ENCODE measurements around the gene NPVF.

- no peak for TF ChIP-seq EGR1 (IDR thresholded peaks at IDR 0.05)
- TF ChIP-seq RAD21 (IDR thresholded peaks at IDR 0.05; ENCODE audit: low read depth) = no peak
- TF ChIP-seq YY1 (IDR thresholded peaks at IDR 0.05; ENCODE audit: low read depth) = no peak
- no peak for TF ChIP-seq EP300 (IDR thresholded peaks at IDR 0.05; ENCODE audit: borderline replicate concordance)
- TF ChIP-seq REST (IDR thresholded peaks at IDR 0.05; ENCODE audit: low read depth) = no peak
- TF ChIP-seq ZBTB7A (IDR thresholded peaks at IDR 0.05; ENCODE audit: low read depth) = no peak
- no peak for TF ChIP-seq CEBPB (IDR thresholded peaks at IDR 0.05)
- no peak for TF ChIP-seq CREB1 (IDR thresholded peaks at IDR 0.05; ENCODE audit: low read depth)
- TF ChIP-seq FOXM1 (IDR thresholded peaks at IDR 0.05; ENCODE audit: borderline replicate concordance, low read depth) = no peak
Observed at GRCh38 chr7:25189197-25189596, 39.1 kb downstream of the NPVF start.
